Stimulated activated CD4-positive, alpha-beta T cell treated with anti-CD3 and anti-CD28 coated beads, TNF-alpha, amount 100 ng/mL, for 48 hours (primary cell): ENCODE results near the gene CPNE5.
"Not testable (repeated sequence)": the region's sequence is repeated elsewhere in the genome, so short reads cannot be mapped to it uniquely, and the experiment has no call there.

Experiments
- DNase-seq, 3 donors: peaks; one replicate each; pipeline ENCODE4 v3.0.0-alpha.2; 2020; ENCODE audit warnings: low read depth in 3 of 3

CPNE5 gene

GRCh38 chr6:36728289-36729160, 110.7 kb downstream of the CPNE5 start:
- no peak for DNase-seq

- DNase-seq: no peak
Observed at GRCh38 chr6:36727505-36728021, 111.7 kb downstream of the CPNE5 start.

GRCh38 chr6:36725581-36725980, 113.7 kb downstream of the CPNE5 start:
- DNase-seq: no peak

GRCh38 chr6:36724514-36725390, 114.5 kb downstream of the CPNE5 start:
- DNase-seq: peak; percentile 36 to 40 (median 37)

GRCh38 chr6:36723992-36724391, 115.3 kb downstream of the CPNE5 start:
- DNase-seq: not testable (repeated sequence)

- DNase-seq: no peak
Observed at GRCh38 chr6:36722879-36723278, 116.4 kb downstream of the CPNE5 start.

- no peak for DNase-seq
Observed at GRCh38 chr6:36722365-36722764, 116.9 kb downstream of the CPNE5 start.

GRCh38 chr6:36721369-36722140, 117.7 kb downstream of the CPNE5 start:
- DNase-seq: no peak

GRCh38 chr6:36720251-36721141, 118.7 kb downstream of the CPNE5 start:
- no peak for DNase-seq

- DNase-seq: no peak
Observed at GRCh38 chr6:36719126-36719525, 120.1 kb downstream of the CPNE5 start.

- no peak for DNase-seq
Observed at GRCh38 chr6:36718560-36718959, 120.7 kb downstream of the CPNE5 start.

- no peak for DNase-seq
Observed at GRCh38 chr6:36717871-36718540, 121.2 kb downstream of the CPNE5 start.

GRCh38 chr6:36717231-36717825, 121.9 kb downstream of the CPNE5 start:
- DNase-seq: no peak

- no peak for DNase-seq
Observed at GRCh38 chr6:36716476-36717093, 122.7 kb downstream of the CPNE5 start.

GRCh38 chr6:36715469-36715868, 123.8 kb downstream of the CPNE5 start:
- DNase-seq: no peak

- no peak for DNase-seq
Observed at GRCh38 chr6:36714511-36714910, 124.7 kb downstream of the CPNE5 start.

GRCh38 chr6:36713846-36714245, 125.4 kb downstream of the CPNE5 start:
- no peak for DNase-seq

- no peak for DNase-seq
Observed at GRCh38 chr6:36712816-36713215, 126.4 kb downstream of the CPNE5 start.

GRCh38 chr6:36706339-36706738, 132.9 kb downstream of the CPNE5 start:
- no peak for DNase-seq
